HG03354 (cell line): ENCODE results near the gene TXNIP.
A peak's percentile ranks its signal among the peaks of the same experiment; 100 is the strongest.
"Not testable (repeated sequence)": the region's sequence is repeated elsewhere in the genome, so short reads cannot be mapped to it uniquely, and the experiment has no call there.

ENCODE experiments used
- ATAC-seq: cut with Tn5 transposase; IDR thresholded peaks from one replicate; pipeline ENCODE4 v1.9.1; 2021; ENCODE audit warnings: mild to moderate bottlenecking; ENCODE audit not compliant: unreplicated experiment, poor library complexity, severe bottlenecking

TXNIP gene

GRCh38 chr1:145996433-145997015, at the start of gene TXNIP:
TXNIP (minus strand) TSS chr1:145996579; CDS start chr1:145996266, 313 bp downstream.
- peak; percentile 88 for ATAC-seq

- no peak for ATAC-seq
Measured at GRCh38 chr1:146039844-146040194, 43.4 kb upstream of the TXNIP start.

DNA sequence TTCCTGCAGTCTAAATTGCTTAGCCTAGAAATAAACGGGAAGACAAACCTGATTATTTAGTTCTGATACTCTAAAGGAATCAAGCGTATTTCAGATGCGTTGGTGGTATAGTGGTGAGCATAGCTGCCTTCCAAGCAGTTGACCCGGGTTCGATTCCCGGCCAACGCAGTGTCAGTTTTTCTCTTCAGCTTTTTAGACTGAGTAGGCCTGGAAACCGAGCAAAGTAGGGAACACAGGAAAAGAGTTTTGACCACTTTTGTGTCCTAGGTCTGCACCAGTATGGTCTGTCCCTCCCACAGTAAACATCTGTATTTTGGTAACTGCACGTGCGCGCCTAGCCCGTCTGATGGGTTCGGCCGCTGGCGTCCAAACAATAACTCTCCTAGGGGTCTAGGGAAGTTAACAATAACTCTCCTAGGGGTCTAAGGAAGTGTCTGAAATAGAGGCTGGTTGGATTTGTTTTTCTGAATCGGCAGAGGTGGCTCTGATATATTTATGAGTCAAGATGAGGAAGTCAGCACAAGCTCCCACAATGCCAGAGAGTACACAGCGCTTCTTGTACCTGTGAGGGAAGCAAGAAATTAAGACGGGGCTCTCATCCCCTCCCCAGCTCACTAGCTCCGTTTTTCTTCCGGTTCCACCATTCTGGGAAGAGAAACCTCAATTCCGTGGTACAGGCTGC, 40.7 kb upstream of the TXNIP start:
- ATAC-seq = peak; percentile 33

GRCh38 chr1:146036241-146036964, 40.0 kb upstream of the TXNIP start:
- ATAC-seq = no peak

DNA sequence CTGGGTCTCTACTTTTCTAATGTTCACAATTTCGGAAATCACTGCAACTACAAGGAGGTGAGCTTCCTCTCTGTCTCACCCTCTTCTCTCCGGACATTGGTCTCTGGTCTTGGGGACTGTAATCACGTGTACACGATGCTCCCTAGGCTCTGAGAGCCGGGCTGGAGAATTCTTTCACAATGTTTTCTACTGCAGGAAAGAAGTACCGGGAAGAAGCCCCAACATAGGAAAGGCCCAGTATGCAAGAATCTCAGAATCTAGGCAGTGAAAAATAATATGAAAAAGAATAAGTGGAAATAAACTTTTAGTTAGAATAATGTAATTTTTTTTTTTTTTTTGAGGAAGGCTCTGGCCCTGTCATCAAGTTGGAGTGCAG, 38.7 kb upstream of the TXNIP start:
- ATAC-seq = no peak

- ATAC-seq = no peak
Measured at GRCh38 chr1:146032631-146033219, 36.3 kb upstream of the TXNIP start.

- ATAC-seq = no peak
Measured at GRCh38 chr1:146031476-146031875, 35.1 kb upstream of the TXNIP start.

- no peak for ATAC-seq
Measured at GRCh38 chr1:146029117-146029516, 32.7 kb upstream of the TXNIP start.

GRCh38 chr1:146026650-146027049, 30.3 kb upstream of the TXNIP start:
- ATAC-seq = not testable (repeated sequence)

GRCh38 chr1:146025787-146026495, 29.6 kb upstream of the TXNIP start:
- ATAC-seq = not testable (repeated sequence)

DNA sequence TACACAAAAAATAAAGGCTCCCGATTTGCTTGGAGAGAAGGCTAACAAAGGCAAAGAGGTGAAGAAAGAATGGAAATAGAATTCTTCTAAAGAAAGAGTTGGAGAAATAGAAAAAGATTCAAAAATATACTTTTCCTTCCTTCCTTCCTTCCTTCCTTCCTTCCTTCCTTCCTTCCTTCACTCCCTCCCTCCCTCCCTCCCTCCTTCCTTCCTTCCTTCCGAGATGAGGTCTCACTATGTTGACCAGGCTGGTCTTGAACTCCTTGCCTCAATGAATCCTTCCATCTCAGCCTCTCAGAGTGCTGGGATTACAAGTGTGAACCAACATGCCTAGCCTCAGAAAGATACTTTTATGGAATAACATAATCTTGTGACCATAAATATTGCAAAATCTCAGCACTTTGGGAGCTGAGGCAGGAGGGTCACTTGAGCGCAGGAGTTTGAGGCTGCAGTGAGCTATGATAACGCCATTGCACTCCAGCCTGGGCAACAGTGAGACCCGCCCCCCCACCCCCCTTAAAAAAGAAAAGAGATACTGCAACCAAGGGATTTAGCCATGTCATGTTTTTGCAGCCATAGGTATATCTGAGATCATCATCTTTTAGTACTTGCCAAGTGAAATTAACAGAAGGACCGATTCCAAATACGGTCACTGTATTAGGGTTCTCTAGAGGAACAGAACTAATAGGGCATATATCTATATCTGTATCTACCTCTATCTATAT, 26.2 kb upstream of the TXNIP start:
- no peak for ATAC-seq

DNA sequence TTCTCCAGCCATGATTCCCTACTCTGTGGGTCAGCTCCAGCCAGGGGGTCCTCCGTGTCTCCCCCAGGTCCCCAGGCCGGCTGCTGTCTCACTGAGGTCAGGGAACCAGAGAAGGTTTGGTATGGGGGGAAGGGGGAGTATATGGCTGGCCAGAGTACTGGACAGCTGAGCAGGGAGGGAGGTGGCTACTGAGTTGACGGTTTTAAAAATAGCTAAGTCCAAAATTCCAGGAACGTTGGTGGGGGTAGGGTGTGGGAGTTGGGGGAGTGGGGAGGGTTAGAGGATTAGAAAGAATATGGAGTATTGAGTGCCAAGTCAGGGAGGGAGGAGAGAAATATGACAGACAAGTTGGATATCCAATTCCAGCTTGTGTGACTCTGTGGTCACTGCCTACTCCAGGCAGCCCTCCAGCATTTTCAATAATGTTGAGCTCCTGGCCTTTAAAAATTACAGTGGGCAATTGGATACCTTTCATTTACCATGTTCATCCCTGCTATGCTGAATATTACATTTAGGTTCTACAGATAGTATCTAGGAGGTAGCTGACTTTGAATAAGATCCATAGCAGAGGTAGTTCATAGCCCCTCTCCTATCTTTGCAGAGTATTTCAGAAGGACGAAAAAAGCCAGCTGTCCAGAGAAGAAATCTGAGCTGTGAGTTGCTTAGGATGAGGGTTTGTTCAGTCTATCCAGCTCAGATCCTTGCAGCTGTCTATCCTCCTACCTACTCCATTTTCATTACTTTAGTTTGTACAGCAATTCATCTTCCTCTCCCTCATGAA, 25.4 kb upstream of the TXNIP start, which contains the start of gene HJV:
Gene HJV, minus strand, starts transcription at position 114 of the 781 bp plus-strand sequence. CDS start 1,504 bp downstream, outside the sequence.
- no peak for ATAC-seq

DNA sequence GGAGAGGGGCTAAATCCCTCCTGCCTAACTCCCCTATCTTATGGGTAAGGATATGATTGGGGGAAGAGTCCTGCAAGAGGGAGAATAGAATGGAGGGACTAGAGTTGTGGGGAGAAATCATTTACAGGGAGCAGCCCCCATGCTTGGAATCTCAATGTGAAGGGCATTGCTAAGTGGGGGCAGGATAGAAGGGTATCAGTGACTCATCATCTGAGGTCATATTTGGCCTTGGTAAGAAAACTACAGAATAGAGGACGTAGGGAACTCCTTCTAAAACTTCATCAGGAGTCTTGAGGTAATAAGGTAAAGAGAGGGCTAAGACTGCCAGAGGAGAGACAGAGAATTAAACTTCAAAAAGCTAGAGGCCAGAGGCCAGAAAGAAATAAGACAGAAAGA, 24.7 kb upstream of the TXNIP start:
- no peak for ATAC-seq

DNA sequence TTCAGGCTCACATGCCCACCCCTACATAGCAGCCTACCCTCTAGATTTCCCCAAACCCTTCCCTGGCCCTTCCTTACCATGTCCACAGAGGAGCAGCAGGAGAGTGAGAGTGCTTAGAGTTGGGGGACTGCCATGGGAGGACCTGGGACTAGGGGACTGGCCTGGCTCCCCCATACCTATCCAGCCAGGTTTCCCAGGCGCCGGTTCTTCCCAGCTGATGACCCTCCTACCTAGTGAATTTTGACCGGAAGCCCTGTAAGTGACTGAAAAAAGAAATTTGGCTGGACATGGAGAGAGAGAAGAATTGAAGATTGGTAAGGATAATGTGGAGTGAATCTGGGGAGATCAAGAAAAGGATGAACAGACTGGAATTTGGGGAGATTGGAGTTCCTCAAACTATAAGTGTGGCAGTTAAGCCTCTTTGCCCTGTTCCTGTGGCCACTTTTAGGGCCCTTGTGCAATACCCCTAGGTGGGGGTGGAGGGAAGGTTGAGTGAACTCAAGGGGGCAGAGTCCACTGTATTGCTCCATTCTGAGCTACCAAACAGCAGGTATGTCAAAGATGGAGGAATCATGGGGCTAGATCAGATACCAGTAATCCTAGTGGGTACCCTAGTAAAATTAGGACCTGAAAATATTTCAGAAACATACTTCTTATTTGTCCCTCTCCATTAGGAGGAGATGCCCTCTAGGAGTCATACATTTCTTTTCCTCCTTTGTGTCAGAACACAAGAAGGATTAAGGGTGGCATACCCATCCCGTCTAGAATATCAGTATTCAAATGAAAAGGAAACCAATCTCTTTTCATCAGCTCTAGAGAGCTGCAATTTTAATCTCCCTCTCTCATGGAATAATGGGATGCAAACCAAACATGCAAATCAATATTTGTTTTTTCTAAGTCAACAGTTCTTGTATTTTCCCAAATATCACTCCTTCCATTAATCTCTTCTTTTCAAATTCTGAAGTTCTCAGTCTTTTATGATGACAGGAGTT, 24.0 kb upstream of the TXNIP start:
- no peak for ATAC-seq

DNA sequence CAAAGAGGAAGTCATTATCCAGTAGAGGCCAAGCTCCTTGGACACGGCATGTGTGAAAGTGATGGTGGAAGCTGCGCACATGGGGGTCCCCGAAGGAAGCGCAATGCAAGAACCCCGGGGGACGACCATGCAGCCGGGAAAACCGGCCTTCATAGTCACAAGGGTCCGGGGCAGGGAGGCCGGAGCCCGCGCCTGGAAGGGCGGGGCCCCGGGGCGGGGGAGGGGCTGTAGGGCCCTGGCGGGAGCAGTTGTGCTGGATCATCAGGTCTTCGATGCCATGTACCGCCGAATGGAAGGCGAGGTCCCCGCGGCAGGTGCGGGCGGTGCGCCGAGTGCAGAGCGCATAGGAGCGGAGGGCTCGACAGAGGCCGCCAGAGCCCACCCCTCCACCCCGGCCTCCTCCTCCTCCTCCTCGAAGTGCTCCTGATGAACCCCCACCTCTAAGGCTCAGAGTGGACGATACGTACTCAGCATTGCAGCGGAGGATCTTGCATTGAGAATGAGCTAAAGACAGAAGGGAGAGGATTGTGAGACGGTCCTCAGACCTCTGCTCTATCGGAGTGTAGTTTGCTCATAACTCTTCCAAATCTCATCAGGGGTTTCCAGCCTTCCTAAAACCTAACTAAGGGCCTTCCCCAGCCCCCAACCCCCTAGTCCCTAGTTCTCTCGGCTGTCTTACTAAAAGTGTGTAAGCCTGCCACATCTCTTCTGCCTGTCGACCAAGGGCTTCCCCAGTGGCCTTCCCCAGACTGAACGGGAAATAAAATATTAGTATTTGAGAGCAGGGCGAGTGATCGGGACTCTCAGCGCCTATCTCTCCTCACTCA, 23.1 kb upstream of the TXNIP start:
- no peak for ATAC-seq

GRCh38 chr1:146016891-146017290, 20.5 kb upstream of the TXNIP start:
- no peak for ATAC-seq

- ATAC-seq = no peak
Measured at GRCh38 chr1:146013559-146013922, 17.2 kb upstream of the TXNIP start.
